COR-L47 (cell line): ENCODE results near the gene FZR1.

Source experiments
- DNase-seq: peaks from one replicate; lab custom pipeline; 2025; lab: John Stamatoyannopoulos, UW

FZR1 gene

DNA sequence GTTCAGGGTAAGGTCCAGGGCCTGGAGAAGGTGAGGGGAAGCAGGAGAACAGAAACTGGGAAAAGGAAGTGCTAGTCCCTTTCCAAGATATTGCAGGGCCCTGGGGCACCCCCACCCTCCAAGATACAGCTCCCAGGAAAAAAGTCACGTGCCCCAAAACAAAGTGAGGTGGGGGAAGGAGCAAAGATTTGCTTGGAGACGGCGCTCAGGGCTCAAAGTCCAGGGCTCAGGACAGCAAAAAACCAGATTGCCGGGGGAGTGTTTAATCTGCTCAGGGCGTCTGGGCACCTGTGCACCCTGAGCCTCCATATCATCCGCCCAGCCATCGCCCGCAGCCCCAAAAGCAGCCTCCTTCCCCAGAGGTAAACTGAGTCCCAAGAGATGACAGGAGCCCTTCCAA lies 32.1 kb upstream of the FZR1 start:
- DNase-seq, result no peak

DNA sequence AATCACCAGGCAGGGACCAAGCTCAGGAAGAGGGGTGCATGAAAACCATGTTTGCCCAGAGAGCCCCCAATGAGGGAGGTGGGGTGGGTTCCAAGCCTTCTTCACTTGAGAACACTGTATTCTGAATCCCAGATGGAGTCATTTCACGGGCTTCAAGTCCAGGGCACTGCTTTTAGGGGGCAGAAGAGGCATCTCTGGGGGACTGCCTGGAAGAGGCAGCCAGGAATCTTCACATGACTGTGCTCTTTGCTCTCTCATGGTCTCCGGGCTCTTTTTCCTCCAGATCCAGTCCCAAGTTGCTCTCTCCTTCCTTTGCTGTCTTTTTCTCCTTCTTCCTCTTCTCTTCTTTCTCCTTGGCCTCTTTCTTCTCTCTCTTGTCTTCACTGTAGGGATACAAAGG lies 31.5 kb upstream of the FZR1 start:
- no peak for DNase-seq

DNA sequence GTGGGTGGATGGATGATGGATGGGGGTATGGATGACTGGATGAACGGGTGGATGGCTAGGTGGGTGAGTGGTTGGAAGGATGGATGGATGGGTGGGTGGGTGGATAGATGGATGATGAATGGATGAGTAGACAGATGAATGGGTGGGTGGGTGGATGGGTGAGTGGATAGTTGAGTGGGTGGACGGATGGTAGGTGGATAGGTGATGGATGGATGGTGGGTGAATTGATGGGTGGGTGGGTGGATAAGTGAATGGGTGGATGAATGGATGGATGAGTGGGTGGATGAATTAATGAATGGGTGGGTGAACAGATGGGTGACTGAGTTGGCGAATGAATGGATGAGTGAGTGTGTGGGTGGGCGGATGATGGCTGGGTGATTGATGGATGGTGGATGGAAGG lies 30.7 kb upstream of the FZR1 start:
- DNase-seq, result no peak

DNA sequence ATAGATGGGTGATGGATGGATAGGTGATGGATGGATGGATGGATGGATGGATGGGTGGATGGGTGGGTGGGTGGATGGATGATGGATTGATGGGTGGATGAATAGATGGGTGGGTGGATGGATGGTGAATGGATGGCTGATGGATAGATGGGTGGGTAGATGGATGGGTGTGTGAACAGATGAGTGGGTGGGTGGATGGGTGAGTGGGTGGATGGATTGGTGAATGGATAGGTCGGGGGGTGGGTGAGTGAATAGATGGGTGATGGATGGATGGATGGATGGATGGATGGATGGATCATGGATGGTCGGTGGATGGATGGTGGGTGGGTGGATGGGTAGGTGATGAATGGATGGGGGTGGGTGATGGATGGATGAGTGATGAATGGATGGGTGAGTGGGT lies 29.3 kb upstream of the FZR1 start:
- no peak for DNase-seq

DNA sequence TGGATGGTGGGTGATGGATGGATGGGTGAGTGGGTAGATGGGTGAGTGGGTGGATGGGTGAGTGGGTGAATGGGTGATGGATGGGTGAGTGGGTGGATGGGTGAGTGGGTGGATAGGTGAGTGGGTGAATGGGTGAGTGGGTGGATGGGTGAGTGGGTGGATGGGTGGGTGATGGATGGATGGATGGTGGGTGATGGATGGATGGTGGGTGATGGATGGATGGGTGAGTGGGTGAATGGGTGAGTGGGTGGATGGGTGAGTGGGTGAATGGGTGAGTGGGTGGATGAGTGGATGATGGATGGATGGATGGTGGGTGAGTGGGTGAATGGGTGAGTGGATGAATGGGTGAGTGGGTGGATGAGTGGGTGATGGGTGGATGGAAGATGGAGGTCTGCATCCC lies 28.6 kb upstream of the FZR1 start:
- no peak for DNase-seq

DNA sequence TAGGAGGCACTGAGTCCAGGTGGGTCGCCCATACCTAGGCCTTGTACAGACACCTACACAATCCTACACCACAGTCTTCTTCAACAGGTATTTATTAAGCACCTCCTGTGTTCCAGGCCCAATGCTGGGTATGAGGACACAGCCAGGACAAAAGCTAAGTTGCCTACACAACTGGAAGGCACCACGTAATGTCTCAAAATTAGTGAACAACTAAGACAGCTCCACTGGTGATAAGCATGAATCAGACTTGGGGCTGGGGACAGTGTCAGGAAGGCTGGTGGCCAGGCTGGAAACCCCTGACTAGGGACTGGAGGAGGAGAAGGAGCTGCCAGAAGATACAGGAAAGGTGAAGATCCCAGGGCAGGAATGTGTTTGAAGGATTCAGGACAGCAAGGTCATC lies 28.2 kb upstream of the FZR1 start:
- no peak for DNase-seq

DNA sequence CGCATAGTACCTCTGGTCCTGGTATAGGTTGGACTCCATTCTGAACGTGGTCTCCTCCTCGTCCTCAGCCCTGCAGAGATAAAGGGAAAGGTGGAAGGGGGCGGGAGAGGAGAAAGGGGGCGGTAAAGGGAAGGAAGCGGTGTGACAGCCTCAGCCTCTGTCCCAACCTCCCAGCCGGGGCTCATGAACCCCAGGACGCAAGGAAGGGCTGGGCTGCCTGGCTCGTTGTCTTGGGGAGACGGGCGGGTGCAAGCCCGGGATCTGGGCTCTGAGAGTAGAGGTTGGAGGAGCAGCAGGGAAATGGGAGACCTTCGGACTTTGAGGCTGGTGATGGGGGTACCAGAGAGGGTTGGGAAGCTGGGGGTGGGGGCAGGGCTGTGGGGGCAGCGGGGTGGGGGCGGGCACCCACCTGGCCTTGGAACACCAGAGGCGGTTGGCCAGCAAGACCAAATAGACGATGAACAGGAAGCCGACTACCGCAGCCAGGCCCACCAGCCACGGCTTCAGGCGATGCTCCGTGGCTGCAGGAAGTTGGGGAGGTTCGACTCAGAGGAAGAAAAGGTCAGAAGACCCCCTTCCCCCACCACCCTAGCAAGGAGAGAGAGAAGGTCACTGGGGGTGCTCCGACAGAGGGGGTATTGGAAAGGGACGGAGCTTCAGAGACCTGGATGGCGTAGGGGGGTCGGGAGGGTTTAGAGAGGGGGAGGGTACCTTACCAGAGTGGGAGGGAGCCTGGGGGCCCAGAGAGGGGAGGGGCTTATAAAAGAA lies 27.5 kb upstream of the FZR1 start:
- no peak for DNase-seq

DNA sequence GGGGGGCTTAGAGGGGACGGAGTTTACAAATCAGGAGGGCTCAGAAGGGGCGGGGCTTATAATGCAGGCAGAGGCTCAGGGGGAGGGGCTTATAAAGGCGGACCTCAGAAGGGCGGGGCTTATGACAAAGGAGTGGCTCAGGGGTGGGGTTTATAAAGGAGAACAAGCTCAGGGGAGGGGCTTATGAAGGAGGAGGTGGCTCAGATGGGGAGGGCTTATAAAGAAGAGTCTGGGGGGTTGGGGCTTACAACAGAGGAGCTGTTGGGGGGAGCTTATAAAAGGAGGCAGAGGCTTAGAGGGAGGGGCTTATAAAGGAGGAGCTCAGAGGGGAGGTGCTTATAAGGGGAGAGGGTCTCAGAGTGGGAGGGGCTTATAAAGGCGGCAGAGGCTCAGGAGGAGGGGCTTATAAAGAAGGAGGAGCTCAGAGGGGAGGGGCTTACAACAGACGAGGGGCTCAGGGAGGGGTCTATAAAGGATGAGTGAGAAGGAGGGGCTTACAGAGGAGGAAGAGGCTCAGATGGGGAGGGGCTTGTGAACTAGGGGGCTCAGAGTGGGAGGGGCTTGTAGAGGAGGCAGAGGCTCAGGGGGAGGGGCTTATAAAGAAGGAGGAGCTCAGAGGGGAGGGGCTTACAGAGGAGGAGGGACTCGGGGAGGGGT lies 26.8 kb upstream of the FZR1 start:
- DNase-seq, result no peak

DNA sequence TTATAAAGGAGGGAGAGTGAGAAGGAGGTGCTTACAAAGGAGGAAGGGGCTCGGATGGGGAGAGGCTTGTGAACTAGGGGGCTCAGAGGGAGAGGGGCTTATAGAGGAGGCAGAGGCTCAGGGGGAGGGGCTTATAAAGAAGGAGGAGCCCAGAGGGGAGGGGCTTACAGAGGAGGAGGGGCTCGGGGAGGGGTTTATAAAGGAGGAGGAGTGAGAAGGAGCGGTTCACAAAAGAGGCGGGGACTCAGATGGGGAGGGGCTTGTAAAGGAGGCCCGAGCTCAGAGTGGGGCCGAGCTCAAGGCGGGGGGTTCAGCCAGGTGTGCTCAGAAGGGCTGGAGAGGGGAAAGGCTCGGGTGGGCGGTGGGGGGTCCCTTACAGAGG lies 26.3 kb upstream of the FZR1 start:
- no peak for DNase-seq

DNA sequence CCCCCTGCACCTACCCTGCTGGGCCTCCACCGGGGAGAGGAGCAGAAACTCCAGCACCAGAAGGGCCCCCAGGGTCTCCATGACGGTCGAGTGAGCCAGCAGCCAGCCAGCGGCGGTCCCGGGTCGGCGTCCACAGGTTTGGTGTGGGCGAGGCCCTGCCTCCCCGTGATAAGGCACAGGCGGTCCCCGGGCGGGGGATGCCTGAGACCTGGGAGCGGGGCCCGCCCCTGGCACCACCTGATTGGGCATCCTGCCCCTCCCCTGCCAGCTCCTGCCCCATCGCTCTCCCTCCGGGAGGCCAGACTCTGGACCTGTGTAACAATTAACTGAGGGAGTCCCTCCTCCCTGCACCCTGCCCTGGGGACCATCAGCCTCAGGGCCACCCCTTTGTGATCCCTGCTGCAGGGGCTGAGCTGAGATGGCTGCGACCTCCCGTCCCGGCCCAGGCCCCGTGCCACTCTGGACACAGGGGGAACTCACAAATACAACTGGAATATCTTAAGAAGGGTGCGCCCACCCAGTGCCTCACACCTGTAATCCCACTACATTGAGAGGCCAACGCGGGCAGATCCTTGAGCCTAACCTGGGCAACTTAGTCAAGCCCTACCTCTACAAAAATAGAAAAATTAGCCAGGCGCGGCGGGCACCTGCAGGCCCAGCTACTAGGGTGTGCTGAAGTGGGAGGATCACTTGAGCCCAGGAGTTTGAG lies 25.6 kb upstream of the FZR1 start, which contains the start of gene SMIM24:
Gene SMIM24, minus strand, starts transcription at position 143 of the 709 bp plus-strand sequence. Its CDS starts 62 bp downstream, at position 81.
- DNase-seq, result no peak

DNA sequence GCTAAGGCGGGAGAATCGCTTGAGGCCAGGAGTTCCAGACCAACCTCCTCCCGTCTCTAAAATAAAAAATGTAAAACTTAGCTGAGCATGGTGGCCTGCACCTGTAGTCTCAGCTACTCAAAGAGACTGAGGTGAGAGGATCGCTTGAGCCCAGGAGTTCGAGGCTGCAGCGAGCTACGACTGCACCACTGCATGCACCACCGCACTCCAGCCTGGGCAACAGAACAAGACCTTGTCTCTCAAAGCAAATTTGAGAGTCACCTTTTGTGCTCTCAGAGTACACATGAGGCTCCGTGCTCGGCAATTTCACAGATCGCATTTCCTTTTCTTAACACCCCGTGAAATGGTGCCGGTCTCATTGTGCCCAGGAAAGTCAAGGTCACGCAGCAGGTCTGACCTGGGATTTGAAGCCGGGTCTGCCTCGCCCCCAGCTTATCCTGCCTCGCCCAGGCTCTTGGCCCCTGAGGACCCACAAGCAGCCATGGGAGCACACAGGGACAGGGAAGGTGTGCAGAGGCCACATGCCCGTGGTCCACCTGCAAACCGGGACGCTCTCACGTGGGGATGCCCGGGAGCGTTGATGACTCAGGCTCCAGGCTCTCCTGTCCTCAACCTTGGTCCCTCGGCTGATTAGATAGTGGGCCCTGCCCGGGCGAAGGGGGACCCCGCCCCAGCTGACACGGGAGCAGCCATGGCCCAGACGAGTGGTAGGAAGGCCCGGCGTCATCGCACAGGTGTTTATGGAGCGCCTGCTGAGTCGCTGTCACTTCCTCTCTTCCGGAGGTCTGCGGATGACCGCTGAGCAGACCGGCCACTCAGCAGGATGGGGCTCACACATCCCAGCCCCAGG lies 24.6 kb upstream of the FZR1 start:
- DNase-seq, result no peak

DNA sequence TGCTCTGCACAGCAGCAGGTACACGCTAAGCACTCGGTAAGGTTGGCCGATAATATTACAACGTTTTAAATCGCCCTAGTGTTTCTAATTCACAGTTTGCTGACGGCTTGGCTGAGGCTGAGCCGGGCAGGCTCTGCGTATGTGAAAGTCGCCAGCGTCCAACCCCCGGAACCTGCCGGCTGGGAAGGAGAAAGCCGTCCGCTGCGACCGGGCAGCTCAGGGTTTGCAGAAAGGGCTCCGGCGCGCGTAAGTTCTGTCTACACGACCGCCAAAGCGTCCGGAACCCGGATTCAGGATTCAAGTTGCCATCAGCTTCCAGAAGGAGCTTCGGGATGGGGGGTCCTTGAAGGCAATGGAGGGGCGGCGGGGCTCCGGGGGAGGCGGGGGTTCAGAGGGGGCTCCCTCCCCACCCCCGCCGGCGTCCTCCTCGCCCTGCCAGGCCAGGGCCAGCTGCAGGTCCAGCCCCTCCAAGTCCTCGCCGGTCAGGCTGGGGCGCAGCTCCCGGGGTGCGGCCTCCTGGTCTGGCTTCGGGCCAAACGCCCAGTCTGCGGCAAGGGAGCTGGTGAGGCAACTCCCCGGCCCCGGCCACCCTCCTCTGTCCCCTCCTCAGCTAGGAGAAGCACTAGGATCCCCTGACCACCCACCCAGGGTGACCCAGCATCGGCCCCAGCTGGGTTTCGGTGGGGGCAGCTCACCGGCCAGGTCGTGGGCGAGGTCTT lies 23.4 kb upstream of the FZR1 start:
- peak; percentile 19 for DNase-seq

DNA sequence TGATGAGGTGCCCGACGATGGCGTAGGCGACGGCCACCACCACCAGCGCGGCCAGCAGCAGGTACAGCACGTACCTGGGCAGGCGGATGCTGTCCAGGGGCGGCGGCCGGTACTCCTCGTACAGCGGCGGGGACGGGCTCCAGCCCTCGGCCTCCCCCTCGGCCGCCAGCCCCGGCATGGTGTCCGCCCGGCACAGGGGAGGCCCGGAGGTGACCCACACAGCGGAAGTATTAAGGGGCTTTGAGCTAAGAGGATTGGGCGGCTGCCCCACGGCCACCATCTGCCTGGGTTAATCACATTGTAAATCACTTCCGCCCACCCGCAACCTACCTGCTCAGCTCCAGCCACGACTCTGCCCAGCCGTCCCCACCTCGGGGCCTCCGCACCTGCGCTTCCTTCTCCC lies 22.9 kb upstream of the FZR1 start, which contains the start of gene SMIM44:
Gene SMIM44, minus strand, starts transcription at position 216 of the 403 bp plus-strand sequence. Its CDS starts 38 bp downstream, at position 178.
- peak; percentile 50 for DNase-seq

DNA sequence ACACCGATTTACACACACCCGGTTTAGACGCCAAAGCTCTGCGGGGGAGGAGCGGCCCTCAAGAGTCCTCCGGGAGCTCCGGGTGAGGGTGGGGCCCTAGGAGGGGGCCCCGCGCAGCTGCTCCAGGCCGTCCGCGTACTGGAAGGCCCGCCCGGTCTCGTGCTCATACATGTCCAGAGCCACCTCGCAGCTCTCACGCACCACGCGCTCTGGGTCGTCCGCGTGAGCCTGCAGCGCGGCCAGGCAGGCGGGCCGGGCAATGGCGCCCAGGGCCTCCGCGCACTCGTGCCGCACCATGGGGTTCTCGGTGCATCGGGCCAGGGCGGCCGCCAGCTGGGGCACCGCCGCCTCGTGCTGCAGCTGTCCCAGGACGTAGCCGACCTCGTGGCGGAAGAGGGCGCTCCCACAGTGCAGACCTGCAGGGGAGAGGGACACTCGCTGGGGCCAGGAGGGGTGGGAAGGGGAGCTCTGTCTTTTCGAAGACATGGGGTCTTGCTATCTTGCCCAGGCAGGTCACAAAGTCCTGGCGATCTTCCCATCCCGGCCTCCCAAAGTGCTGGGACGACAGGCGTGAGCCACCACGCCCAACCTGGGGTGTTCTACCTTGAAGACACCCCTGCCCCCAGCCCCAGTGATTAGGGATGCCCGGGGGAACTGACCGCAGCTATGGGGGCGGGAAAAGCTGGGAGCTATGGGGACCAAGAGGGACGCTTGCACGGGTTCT lies 14.6 kb upstream of the FZR1 start:
- no peak for DNase-seq

DNA sequence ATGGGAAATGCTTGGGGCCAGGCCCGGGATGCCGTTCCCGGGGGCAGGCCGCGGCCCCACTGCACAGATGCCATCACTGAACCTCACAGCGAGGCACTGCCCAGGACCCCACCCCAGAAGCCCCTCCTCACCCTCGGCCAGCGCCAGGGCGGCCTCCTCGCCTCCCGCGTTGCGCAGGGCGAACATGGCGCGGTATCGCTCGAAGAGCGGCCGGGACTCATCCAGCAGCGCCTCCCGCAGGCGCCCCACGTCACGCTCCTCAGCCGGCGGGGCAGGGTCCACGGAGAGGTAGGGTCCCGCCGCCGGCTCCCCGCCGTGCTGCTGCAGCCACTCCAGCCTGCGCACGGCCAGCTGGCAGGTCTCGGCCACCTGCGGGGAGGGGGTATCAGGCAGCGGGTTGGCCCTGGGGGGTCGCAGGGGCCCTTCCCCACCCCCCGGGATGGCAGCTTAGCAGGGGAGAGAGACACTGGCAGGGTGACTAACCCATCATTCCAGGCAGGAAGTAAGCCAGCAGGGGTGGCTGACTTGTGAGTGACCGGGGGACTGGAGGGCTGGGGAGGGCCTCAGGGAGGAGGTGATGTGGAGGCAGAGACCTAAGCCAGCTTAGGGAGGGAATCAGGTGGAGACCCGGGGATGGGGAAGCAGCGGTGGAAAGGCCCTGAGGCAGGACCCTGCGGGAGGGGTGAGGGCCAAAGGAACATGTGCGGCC lies 13.8 kb upstream of the FZR1 start:
- no peak for DNase-seq

DNA sequence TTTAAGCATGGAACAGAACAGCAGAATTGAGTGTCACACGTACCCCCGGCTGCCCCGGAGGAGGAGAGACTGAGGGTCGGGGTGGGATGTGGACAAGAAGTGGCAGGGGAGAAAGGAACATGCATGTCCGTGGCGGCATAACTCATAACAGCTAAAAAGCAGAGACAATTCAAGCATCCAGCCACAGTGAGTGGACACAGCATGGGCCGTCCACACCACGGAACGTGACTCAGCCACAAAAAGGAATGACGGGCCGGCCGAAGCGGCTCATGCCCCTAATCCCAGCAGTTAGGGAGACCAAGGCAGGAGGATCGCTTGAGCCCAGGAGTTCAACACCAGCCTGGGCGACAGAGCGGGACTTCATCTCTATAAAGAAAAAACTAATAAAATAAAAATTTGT lies 13.2 kb upstream of the FZR1 start:
- DNase-seq, result no peak

DNA sequence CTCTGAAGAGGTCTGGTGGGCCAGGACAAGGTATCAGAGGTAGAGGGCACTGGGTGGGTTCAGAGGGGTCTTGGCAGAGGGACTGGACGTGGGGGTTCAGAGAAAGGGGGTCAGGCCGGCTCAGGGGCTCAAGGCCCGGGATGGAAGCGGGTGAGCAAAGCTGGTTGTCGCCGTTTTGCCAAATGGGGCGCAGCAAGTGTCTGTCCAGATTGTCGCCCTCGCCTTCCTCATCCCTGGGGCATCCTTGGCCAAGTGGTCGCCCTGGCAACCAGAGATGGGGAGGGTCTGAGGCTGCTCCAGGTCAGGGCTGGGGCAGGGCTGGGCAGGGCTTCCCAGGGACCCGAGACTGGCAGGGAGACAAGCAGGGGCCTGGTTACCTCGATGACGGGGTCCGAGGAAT lies 12.5 kb upstream of the FZR1 start:
- DNase-seq, result no peak

DNA sequence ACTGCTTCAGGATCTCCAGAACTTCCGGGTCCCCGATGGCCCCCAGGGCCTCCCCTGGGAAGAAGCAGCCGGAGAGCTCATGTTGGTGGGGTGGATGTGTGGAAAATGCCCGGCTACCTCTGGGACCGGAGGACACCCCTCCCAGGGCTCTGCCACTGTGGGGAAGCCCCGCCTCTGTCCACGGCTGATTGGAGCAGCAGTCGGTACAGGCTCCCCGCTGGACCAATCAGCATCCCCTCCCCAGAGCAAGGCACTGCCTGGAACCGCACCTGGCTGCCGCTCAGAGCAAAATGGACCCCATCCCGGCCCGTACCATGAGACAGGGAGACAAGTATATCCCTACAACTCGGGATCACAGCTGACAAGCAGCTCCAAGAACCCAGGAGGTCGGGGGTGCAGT lies 12.1 kb upstream of the FZR1 start:
- no peak for DNase-seq

DNA sequence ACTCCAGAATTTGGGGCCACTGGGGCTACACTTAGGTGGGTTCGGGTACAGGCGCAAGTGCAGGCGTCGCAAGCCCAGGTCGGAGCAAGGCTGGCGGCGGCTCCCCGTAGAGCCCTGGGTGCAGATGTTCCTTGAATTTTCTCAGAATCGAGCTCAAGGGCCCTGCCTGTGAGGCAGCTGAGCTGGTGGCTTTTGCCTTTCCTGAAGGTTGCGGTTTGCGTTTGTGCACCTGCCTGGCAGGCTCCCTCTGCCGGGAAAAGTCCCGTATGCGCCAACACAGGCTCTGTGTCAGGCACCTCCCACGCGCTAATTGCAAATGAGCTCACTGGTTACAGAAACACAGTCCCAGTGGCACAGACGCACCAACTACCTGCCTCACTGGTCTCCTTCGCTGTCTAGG lies 11.6 kb upstream of the FZR1 start:
- DNase-seq, result no peak
